Keratinocyte (primary cell): ENCODE measurements around the gene CHST13. TPM values are rescaled to one million over a fixed set of nuclear protein-coding genes. Genes with fewer than 3 reads are reported as not detected.
"Not testable (repeated sequence)": the region's sequence is repeated elsewhere in the genome, so short reads cannot be mapped to it uniquely, and the experiment has no call there.

ENCODE experiments used
- DNase-seq: peaks from one replicate; pipeline ENCODE4 v3.0.0-alpha.2; 2011; ENCODE audit warnings: low read depth, missing footprints, low spot score
- FAIRE-seq: peaks from 2 replicates; lab custom pipeline; 2011; peaks lifted over from hg19 to GRCh38; lab: Jason Lieb, UNC
- H2AFZ ChIP-seq: 2 replicates; pipeline ENCODE4 v1.6.0; 2012; ENCODE audit warnings: low read length, control low read depth, inconsistent platforms; ENCODE audit not compliant: control insufficient read depth
- H3K27ac ChIP-seq: 2 replicates; pipeline ENCODE4 v1.5.1; 2011; ENCODE audit warnings: low read length; ENCODE audit not compliant: control insufficient read depth, insufficient read depth
- H3K27me3 ChIP-seq: 3 replicates; pipeline ENCODE4 v1.6.0; 2011; ENCODE audit warnings: low read length; ENCODE audit not compliant: control insufficient read depth, insufficient read depth; ENCODE audit errors: extremely low read depth
- H3K36me3 ChIP-seq, 2 experiments: 2 replicates in 1 of 2; 3 replicates in 1 of 2; pipeline ENCODE4 v1.5.1; 2011; ENCODE audit warnings: low read length in 2 of 2, mild to moderate bottlenecking in 1 of 2; ENCODE audit not compliant: control insufficient read depth in 2 of 2, insufficient read depth in 2 of 2; ENCODE audit errors: extremely low read depth in 1 of 2
- H3K4me1 ChIP-seq: 3 replicates; pipeline ENCODE4 v1.5.1; 2011; ENCODE audit warnings: low read length; ENCODE audit not compliant: control insufficient read depth, insufficient read depth; ENCODE audit errors: extremely low read depth
- H3K4me2 ChIP-seq: 3 replicates; pipeline ENCODE4 v1.6.0; 2011; ENCODE audit warnings: low read depth, low read length; ENCODE audit not compliant: control insufficient read depth, insufficient read depth; ENCODE audit errors: extremely low read depth
- H3K4me3 ChIP-seq, 3 experiments: fragments of 200-600 bp in 1 of 3; sonication (generic) in 1 of 3; 2 replicates in 2 of 3; 3 replicates in 1 of 3; pipeline ENCODE4 v1.5.1; 2011 to 2016; ENCODE audit warnings: low read length in 3 of 3, mild to moderate bottlenecking in 3 of 3, control low read depth in 2 of 3, inconsistent platforms in 1 of 3, low read depth in 1 of 3, mixed read lengths in 1 of 3, mixed run types in 1 of 3, moderate library complexity in 1 of 3; ENCODE audit not compliant: control insufficient read depth in 2 of 3, insufficient read depth in 2 of 3; ENCODE audit errors: extremely low read depth in 1 of 3
- H3K79me2 ChIP-seq: 2 replicates; pipeline ENCODE4 v1.6.0; 2012; ENCODE audit warnings: low read length; ENCODE audit not compliant: control insufficient read depth, insufficient read depth
- H3K9ac ChIP-seq: 3 replicates; pipeline ENCODE4 v1.6.0; 2011; ENCODE audit warnings: low read length; ENCODE audit not compliant: control insufficient read depth, insufficient read depth; ENCODE audit errors: extremely low read depth
- H3K9me1 ChIP-seq: 3 replicates; pipeline ENCODE4 v1.6.0; 2011; ENCODE audit warnings: low read length; ENCODE audit not compliant: control insufficient read depth, insufficient read depth; ENCODE audit errors: extremely low read depth
- H3K9me3 ChIP-seq: 2 replicates; pipeline ENCODE4 v1.5.1; 2012; ENCODE audit warnings: low read depth, low read length; ENCODE audit not compliant: control insufficient read depth
- H4K20me1 ChIP-seq: 3 replicates; pipeline ENCODE4 v1.6.0; 2011; ENCODE audit warnings: low read length; ENCODE audit not compliant: control insufficient read depth, insufficient read depth; ENCODE audit errors: extremely low read depth
- CTCF ChIP-seq, 3 experiments: IDR thresholded peaks in 1 of 3; conservative IDR thresholded peaks in 1 of 3; optimal IDR thresholded peaks in 1 of 3; 2 replicates in 2 of 3; 3 replicates in 1 of 3; pipeline versions ENCODE3 to v1.5.1; 2011; ENCODE audit warnings: low read length in 3 of 3, mild to moderate bottlenecking in 3 of 3, moderate library complexity in 2 of 3, control low read depth in 1 of 3, inconsistent platforms in 1 of 3; ENCODE audit not compliant: insufficient read depth in 2 of 3; ENCODE audit errors: extremely low read depth in 1 of 3
- EZH2 ChIP-seq: IDR thresholded peaks from one replicate; pipeline ENCODE4 v1.6.1; 2012; ENCODE audit warnings: inconsistent platforms, mild to moderate bottlenecking, low read length, moderate library complexity
- dilution Hi-C: fragments of 300-500 bp; cut with MboI; formaldehyde crosslinking; loops from one replicate; pipeline ENCODE4 v1.7.0; 2020; ENCODE audit warnings: low sequenced_read_pairs; ENCODE audit not compliant: extremely low pct_ligation_motif_present
- polyA plus RNA-seq, 5 experiments: library from polyadenylated mRNA; depleted of rRNA in 3 of 5; stranded (reverse) in 3 of 5; stranded (forward) in 1 of 5; unstranded in 1 of 5; fragments of >200 nt; gene quantifications; 1 replicate in 1 of 5; 2 replicates in 3 of 5; 3 replicates in 1 of 5; pipeline versions ENCODE4 v1.2.1 to v1.2.3, GENCODE V29; 2011 to 2012; ENCODE audit warnings: missing spikeins in 2 of 5, low read depth in 1 of 5, low replicate concordance in 1 of 5
- small RNA-seq, 3 experiments: library from RNA; depleted of rRNA; stranded (forward); fragments of <200 nt; gene quantifications; one replicate each; pipeline ENCODE3, GENCODE V24; 2012; ENCODE audit warnings: low read depth in 3 of 3, low replicate concordance in 1 of 3; ENCODE audit not compliant: insufficient read length in 3 of 3

CHST13 gene
- polyA plus RNA-seq, 1 donor (not counting 4 experiments of a cell fraction or from before 2014, with no cell fraction given) = not detected

DNA sequence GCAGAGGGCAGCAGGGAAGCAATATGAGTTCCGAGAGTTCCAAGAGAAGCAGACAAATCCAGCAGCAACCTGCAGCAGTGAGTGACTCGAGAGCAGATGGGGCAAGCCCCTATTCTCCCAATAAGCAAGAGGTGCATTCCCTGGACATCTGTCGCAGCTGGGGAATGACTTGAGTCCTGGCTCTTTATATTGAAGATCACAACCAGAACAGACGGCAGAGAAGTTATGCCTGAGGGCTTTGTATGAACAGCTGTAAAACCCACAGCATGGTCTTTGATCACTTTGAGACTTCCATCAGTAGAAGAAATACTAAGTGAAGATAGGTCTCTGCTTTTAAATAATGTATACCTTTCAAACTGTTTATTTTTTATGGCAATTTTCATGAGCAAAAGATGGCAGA, 58.4 kb downstream of the CHST13 start:
- Histone ChIP-seq H3K4me1 (no peaks in the 10 kb centered on the region), H3K27ac (no peak overlapping the region), H3K9ac (no peak overlapping the region), H3K27me3 (peaks cover 14% of the 10 kb centered on the region), H3K4me3 (no peak overlapping the region), H3K9me3 (no peaks in the 10 kb centered on the region), H3K9me1 (no peaks in the 10 kb centered on the region), H4K20me1 (no peaks in the 10 kb centered on the region), H3K79me2 (no peaks in the 10 kb centered on the region), H3K4me2 (no peak overlapping the region), H3K36me3 (no peaks in the 10 kb centered on the region), H2AFZ (no peak overlapping the region)
- no peak for FAIRE-seq
- dilution Hi-C loops = no loop called here
- no peak for DNase-seq
- TF ChIP-seq CTCF (optimal IDR thresholded peaks at IDR 0.05 in 1 of 3, IDR thresholded peaks at IDR 0.05 in 1 of 3, conservative IDR thresholded peaks at IDR 0.05 in 1 of 3; ENCODE audit: extremely low read depth in 1 of 3, insufficient read depth in 2 of 3, low read length in 3 of 3) = no peak
- TF ChIP-seq EZH2 = no peak

GRCh38 chr3:126591515-126591914, 67.6 kb downstream of the CHST13 start:
- FAIRE-seq, H3K79me2 ChIP-seq, dilution Hi-C loops: not testable (repeated sequence)

More at GRCh38 chr3:126591515-126591914, 67.6 kb downstream of the CHST13 start:
- H3K36me3 ChIP-seq, H3K27me3 ChIP-seq, DNase-seq, H3K9me1 ChIP-seq, H3K4me2 ChIP-seq, H4K20me1 ChIP-seq, H3K4me3 ChIP-seq, H3K9me3 ChIP-seq, H2AFZ ChIP-seq, H3K9ac ChIP-seq, H3K27ac ChIP-seq, H3K4me1 ChIP-seq: not testable (repeated sequence)

Small RNA genes within 50 kb of the gene (small RNA-seq; reads per million reads assigned to genes)
- gene RNA5SP138 = 0 reads per million in 3 experiments

Other genes with a start within 250 kb of the CHST13 start
- gene KLF15, start 166.7 kb upstream of the CHST13 start, polyA plus RNA-seq = 0.03 to 0.04 TPM in 2 of 3 replicates, not detected in the other
- gene CFAP100, start 129.2 kb upstream of the CHST13 start, polyA plus RNA-seq = not detected in 3 replicates
- 9.9 to 10.7 TPM (median 10.3 TPM) in 3 replicates for gene ZXDC, start 48.3 kb upstream of the CHST13 start, polyA plus RNA-seq
- gene UROC1, start 6.4 kb upstream of the CHST13 start, polyA plus RNA-seq = not detected in 3 replicates
- not detected in 3 replicates for gene C3orf22, start 34.8 kb downstream of the CHST13 start, polyA plus RNA-seq
- gene TXNRD3, start 131.0 kb downstream of the CHST13 start, polyA plus RNA-seq = 6.3 to 11.0 TPM (median 9.7 TPM) in 3 replicates
- gene CHCHD6, start 180.1 kb downstream of the CHST13 start, polyA plus RNA-seq = 20.6 to 23.7 TPM (median 21.7 TPM) in 3 replicates